GM19467 (cell line): Measurements from ENCODE around the gene IFNA6.
A peak's percentile ranks its signal among the peaks of the same experiment; 100 is the strongest.
"Not testable (repeated sequence)": the region's sequence is repeated elsewhere in the genome, so short reads cannot be mapped to it uniquely, and the experiment has no call there.

ENCODE experiments used
- ATAC-seq: cut with Tn5 transposase; IDR thresholded peaks from one replicate; pipeline ENCODE4 v1.9.1; 2021; ENCODE audit warnings: mild to moderate bottlenecking, moderate library complexity; ENCODE audit not compliant: unreplicated experiment

IFNA6 gene

GRCh38 chr9:21350787-21351186, at the start of gene IFNA6:
IFNA6 (minus strand) TSS chr9:21350887; CDS start chr9:21350887, 0 bp downstream.
- ATAC-seq: no peak

DNA sequence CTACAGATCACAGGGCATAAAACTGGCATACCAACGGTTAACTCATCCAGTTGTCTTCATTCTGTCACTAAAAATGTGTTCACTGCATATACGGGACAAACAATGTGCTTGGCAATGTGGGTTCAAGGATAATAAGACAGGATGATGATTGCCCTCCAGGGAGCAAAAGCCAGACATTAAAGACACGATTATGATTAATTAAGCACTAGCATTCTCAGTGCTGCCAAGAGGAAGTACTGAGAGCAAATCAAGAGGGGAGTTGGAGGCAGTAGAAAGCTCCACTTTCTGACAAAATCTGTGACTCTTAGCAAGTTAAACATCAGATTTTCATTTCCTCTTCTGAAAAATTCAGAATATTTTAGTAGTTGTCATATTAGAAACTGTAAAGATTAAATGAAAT, 49.3 kb upstream of the IFNA6 start:
- no peak for ATAC-seq

GRCh38 chr9:21398955-21399489, 48.3 kb upstream of the IFNA6 start:
- no peak for ATAC-seq

GRCh38 chr9:21395778-21396717, 45.4 kb upstream of the IFNA6 start:
- ATAC-seq: peak; percentile 60

- peak; percentile 86 for ATAC-seq
Observed at GRCh38 chr9:21392270-21392669, 41.6 kb upstream of the IFNA6 start.

GRCh38 chr9:21385131-21385670, 34.5 kb upstream of the IFNA6 start, which contains the start of gene IFNA2:
IFNA2 (minus strand) TSS chr9:21385398; CDS start chr9:21385329, 69 bp downstream.
- ATAC-seq: no peak

- ATAC-seq: no peak
Observed at GRCh38 chr9:21383627-21384026, 32.9 kb upstream of the IFNA6 start.

- peak; percentile 97 for ATAC-seq
Observed at GRCh38 chr9:21381448-21382339, 31.0 kb upstream of the IFNA6 start.

DNA sequence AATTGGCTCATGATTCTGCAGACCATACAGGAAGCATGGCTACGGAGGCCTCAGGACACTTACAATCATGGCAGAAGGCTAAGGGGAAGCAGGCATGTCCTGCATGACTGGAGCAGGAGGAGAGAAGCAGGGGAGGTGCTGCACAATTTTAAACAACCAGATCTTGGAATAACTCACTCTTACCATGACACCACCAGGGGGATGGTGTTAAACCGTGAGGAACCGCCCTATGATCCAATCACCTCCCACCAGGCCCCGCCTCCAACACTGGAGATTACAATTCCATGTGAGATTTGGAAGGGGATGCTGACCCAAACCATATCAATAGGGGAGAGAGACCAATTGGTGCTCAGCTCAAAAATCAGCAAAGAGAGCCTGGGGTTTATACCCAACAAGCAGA, 20.8 kb upstream of the IFNA6 start:
- not testable (repeated sequence) for ATAC-seq

DNA sequence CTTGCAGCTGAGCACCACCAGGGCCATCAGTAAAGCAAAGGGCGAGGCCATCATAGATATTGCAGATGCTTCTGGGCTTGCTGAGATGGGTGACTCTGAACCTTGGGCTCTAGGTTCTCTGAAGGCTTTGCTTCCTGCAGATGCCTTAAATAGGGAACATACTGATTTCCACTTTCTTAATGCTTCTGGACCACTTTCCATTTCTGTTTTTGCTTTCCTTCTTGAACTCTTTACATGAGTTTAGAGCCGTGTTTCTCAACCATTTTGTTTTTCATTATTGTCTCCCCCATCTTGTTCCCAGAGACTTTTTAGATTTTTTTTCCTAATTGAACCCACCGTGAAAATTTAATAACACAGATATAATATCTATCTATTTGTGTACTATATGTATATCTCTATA, 17.3 kb upstream of the IFNA6 start, which contains the start of gene IFNA13:
IFNA13 (minus strand) TSS at position 101 of the 400 bp plus-strand sequence; CDS start at position 54, 47 bp downstream.
- no peak for ATAC-seq

DNA sequence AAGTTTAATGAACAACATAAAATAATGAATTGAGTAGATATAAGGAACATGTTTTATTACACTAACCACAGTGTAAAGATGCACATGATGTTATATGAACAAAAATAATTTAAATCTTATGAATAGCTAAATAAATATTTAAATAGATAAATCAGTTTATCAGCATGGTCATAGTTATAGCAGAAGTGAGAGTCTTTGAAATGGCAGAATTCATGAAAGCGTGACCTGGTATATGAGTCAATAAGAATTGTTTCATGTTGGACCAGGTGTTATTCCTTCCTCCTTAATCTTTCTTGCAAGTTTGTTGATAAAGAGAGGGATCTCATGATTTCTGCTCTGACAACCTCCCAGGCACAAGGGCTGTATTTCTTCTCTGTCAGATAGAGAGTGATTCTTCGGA, 16.5 kb upstream of the IFNA6 start:
- peak; percentile 84 for ATAC-seq

DNA sequence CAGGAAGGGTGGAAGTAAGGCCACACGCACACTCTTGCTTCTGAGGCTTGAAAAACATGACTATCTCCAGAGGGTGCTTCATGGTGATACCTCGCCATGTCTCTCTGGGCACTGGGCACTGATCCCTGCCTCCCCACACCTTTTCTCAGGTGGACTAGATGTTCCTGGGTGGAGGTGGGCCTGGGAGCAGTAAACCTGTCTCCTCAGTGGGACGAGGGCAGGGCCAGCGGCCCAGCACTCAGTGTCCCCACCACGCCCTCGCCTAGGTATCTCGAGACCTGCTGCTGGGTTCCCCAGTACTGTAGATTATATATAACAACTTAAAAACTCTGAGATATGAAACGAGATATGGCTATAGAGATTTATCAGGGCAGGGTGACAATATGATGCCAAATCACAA, 11.6 kb upstream of the IFNA6 start:
- ATAC-seq: no peak

DNA sequence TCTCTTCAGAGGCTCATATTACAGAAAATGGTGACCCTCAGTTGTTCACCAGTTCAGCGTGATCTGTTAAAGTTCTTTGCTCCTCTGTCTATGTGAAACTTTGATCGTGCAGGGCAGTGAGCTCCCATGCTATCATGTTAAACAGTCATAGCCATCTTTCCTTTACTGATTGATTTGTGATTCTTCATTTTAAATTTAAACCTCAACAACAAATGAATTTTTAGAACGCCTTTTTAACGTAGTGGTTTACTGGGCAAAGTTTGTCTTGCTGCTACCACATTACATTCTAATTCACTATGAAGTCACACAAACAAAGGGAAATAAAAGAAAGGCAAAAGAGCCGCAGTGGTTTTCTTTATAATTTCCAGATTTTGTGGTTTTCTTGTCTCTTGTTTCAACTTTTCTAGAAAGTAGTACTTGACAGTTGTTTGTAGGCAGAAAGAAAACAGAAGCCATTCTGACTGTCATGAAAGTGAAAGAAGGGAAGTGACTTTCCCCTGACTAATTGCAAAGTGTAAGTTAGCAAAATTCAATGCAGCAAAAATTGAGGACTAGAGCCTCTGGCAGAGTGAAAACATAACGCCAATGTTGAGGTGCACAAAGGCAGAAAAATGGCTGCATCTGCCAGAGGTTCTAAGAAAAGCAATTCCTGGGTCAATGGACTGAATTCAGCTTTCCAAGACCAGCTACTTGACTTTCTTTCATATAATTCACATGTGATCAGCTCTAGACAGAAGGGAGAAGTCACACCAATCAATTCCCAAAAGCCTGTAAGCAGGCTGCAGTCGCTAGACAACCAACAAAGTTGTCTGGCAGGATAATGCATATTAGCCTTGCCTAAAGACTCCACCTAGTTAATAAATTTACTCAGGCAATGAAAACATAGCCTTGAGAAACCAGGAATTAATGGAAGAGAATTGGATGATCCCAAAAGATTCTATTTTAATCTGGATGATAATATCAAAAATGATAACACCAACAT, 7.1 kb upstream of the IFNA6 start:
- ATAC-seq: peak; percentile 85

GRCh38 chr9:21348430-21348970, 2.2 kb downstream of the IFNA6 start:
- ATAC-seq: no peak

- ATAC-seq: no peak
Observed at GRCh38 chr9:21340735-21341134, 10.0 kb downstream of the IFNA6 start.

GRCh38 chr9:21336457-21336856, 14.2 kb downstream of the IFNA6 start:
- ATAC-seq: no peak

DNA sequence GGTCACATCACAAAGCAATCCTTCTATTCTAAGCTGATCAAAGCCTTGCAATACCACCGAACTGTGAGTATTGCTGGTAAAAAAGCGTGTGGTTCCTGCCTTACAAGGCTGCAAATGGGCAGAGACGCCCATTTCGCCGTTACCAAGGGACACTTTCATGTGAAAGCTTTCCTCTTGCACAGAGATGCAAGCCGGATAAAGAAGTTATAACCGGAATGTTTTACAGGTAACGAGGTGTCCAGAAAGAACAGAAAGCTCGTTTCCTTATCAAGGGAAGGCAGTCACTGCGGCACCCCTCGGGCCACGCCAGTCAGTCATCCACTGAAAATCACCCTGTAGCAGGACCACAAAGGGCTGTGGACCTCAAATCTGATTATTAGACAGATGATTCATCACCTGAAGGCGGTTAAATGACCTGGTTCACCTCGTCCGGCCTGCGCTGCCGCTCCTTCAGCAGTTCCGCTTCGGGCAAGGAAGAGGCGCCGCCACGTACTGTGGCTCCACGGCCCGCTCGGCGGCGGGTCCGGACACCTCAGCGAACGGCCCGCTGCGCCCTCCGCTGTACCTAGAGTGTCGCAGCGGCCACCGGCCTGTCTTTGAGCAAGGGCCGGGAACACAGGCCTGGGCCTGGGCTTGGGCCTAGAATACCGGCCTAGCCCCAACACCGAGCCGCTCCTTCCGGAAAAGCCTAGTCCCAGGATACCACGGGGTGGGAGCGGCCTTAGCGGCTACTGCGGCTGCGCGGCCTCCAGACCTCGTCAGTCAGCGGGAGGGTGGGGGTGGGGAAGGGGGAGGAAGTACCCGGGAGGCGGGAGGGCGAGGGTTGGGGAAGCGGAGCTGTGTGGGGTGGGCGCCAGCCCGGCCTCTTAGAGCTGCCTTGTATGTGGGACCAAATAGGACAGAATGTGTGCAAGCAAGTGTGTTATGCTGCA, 15.7 kb downstream of the IFNA6 start, which contains the start of gene KLHL9:
KLHL9 (minus strand) TSS at position 704 of the 932 bp plus-strand sequence; CDS start at position 159, 545 bp downstream.
- peak; percentile 83 for ATAC-seq

DNA sequence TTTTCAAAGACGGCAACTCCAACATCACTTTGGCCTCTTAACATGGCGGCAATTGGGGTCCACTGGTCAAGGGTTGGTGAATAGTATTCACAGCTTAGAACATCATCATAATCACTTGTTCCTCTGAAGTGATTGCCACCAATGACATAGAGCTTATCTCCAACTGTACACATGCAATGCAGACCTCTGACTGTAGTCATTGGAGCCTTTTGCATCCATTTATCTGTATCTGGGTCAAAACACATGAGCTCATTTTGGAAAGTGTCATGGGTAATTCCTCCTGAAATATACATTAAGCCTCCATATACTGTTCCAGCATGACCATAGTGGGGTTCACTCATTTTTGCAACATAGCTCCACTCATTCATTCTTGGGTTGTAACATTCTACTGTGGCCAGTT, 17.5 kb downstream of the IFNA6 start:
- ATAC-seq: no peak
